HepG2 (cell line): ENCODE results near the gene AKTIP. TPM values are rescaled to one million over a fixed set of nuclear protein-coding genes. Genes with fewer than 3 reads are reported as not detected.
"Not testable (repeated sequence)": the region's sequence is repeated elsewhere in the genome, so short reads cannot be mapped to it uniquely, and the experiment has no call there.

ENCODE experiments used
- FOXK2 ChIP-seq: fragments of 450-650 bp; IDR thresholded peaks from 2 replicates; pipeline ENCODE4 v1.6.1; 2016
- FOXO1 ChIP-seq: sonication (generic); formaldehyde crosslinking; IDR thresholded peaks from 2 replicates; pipeline ENCODE4 v1.4.0; 2020; ENCODE audit warnings: missing genetic modification reagents
- HNF4A ChIP-seq: sonication (generic); formaldehyde crosslinking; IDR thresholded peaks from 2 replicates; pipeline ENCODE4 v1.4.0; 2020; ENCODE audit warnings: missing genetic modification reagents
- ISL2 ChIP-seq: sonication (generic); formaldehyde crosslinking; IDR thresholded peaks from 2 replicates; pipeline ENCODE4 v1.5.0; 2020; ENCODE audit warnings: missing genetic modification reagents
- RXRB ChIP-seq: IDR thresholded peaks from 2 replicates; pipeline ENCODE4 v1.6.1; 2016; ENCODE audit warnings: borderline replicate concordance, missing genetic modification reagents, missing compliant biosample characterization
- ZNF614 ChIP-seq: IDR thresholded peaks from 2 replicates; pipeline ENCODE4 v1.6.1; 2018; ENCODE audit warnings: missing biosample characterization, missing genetic modification reagents, inconsistent platforms, borderline replicate concordance
- polyA plus RNA-seq, 8 experiments: library from polyadenylated mRNA; depleted of rRNA in 3 of 8; stranded (reverse) in 7 of 8; unstranded in 1 of 8; fragments of >200 nt; fragmentation: Illumina TruSeq in 4 of 8; extraction: Trizol in 4 of 8; gene quantifications; 2 replicates each; pipeline versions ENCODE4 v1.2.1 to v1.2.3, GENCODE V29; 2011 to 2016; ENCODE audit warnings: low read depth in 4 of 8, missing spikeins in 1 of 8, mixed read lengths in 1 of 8; ENCODE audit not compliant: insufficient read depth in 1 of 8
- total RNA-seq, 5 experiments: library from RNA; depleted of rRNA; stranded (reverse); fragments of >200 nt; fragmentation: Illumina TruSeq; extraction: Trizol; gene quantifications; 2 replicates each; pipeline ENCODE4 v1.2.3, GENCODE V29; 2016; ENCODE audit warnings: low read depth in 1 of 5
- TF ChIP-seq, protein P1 (sequence below), 2 experiments: sonication (generic) in 1 of 2; formaldehyde crosslinking in 1 of 2; IDR thresholded peaks; 2 replicates each; pipeline versions ENCODE4 v1.4.0 to v1.6.1; 2016 to 2020; ENCODE audit warnings: borderline replicate concordance in 1 of 2, low read depth in 1 of 2, mild to moderate bottlenecking in 1 of 2, missing genetic modification reagents in 1 of 2
- TF ChIP-seq, protein P2 (sequence below): sonication (generic); formaldehyde crosslinking; IDR thresholded peaks from 2 replicates; pipeline ENCODE4 v1.9.0; 2022; ENCODE audit warnings: missing genetic modification reagents, mild to moderate bottlenecking, borderline replicate concordance
- TF ChIP-seq, protein P3 (sequence below): IDR thresholded peaks from 2 replicates; pipeline ENCODE4 v1.4.0; 2020; ENCODE audit warnings: mild to moderate bottlenecking, missing genetic modification reagents
- TF ChIP-seq, protein P4 (sequence below): sonication (generic); formaldehyde crosslinking; IDR thresholded peaks from 2 replicates; pipeline ENCODE4 v1.5.1; 2020; ENCODE audit warnings: mild to moderate bottlenecking, missing genetic modification reagents, borderline replicate concordance

The AKTIP gene
- total and polyA plus RNA-seq, 2 of the 13 experiments (the other 11 are each of a cell fraction or from before 2014, with no cell fraction given): 28.8 to 49.0 TPM

DNA sequence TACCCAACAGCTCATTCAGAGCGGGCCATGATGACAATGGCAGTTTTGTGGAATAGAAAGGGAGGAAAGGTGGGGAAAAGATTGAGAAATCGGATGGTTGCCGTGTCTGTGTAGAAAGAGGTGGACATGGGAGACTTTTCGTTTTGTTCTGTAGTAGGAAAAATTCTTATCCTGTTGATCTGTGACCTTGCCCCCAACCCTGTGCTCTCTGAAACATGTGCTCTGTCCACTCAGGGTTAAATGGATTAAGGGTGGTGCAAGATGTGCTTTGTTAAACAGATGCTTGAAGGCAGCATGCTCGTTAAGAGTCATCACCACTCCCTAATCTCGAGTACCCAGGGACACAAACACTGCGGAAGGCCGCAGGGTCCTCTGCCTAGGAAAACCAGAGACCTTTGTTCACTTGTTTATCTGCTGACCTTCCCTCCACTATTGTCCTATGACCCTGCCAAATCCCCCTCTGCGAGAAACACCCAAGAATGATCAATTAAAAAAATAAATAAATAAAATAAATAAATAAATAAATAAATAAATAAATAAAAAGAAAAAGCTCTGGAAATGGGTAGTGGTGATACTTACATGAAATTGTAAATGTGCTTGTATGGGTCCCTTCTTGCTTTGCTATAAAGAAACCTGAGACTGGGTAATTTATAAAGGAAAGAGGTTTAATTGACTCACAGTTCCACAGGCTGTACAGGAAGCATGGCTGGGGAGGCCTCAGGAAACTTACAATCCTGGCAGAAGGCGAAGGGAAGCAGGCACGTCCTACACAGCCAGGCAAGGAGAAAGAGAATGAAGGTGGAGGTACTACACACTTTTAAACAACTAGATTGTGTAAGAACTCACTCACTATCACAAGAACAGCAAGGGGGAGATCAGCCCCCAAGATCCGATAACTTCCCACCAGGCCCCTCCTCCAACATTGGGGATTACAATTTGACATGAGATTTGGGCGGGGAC lies 37.0 kb upstream of the AKTIP start (continued):
- TF ChIP-seq ZNF614 (CRISPR knock-in tag): peak; percentile 40; the same call in 1 of the 2 replicates
- peak; percentile 62 for TF ChIP-seq FOXO1
- TF ChIP-seq ISL2 (CRISPR knock-in tag): peak; percentile 56; the same call in 1 of the 2 replicates
- TF ChIP-seq, protein P1, sequence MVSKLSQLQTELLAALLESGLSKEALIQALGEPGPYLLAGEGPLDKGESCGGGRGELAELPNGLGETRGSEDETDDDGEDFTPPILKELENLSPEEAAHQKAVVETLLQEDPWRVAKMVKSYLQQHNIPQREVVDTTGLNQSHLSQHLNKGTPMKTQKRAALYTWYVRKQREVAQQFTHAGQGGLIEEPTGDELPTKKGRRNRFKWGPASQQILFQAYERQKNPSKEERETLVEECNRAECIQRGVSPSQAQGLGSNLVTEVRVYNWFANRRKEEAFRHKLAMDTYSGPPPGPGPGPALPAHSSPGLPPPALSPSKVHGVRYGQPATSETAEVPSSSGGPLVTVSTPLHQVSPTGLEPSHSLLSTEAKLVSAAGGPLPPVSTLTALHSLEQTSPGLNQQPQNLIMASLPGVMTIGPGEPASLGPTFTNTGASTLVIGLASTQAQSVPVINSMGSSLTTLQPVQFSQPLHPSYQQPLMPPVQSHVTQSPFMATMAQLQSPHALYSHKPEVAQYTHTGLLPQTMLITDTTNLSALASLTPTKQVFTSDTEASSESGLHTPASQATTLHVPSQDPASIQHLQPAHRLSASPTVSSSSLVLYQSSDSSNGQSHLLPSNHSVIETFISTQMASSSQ (IDR thresholded peaks at IDR 0.05; ENCODE audit: low read depth): not testable (repeated sequence)
- TF ChIP-seq, protein P1 (CRISPR knock-in tag; IDR thresholded peaks at IDR 0.05; ENCODE audit: borderline replicate concordance): peak; percentile 26; the same call in 1 of the 2 replicates
- TF ChIP-seq, protein P2, sequence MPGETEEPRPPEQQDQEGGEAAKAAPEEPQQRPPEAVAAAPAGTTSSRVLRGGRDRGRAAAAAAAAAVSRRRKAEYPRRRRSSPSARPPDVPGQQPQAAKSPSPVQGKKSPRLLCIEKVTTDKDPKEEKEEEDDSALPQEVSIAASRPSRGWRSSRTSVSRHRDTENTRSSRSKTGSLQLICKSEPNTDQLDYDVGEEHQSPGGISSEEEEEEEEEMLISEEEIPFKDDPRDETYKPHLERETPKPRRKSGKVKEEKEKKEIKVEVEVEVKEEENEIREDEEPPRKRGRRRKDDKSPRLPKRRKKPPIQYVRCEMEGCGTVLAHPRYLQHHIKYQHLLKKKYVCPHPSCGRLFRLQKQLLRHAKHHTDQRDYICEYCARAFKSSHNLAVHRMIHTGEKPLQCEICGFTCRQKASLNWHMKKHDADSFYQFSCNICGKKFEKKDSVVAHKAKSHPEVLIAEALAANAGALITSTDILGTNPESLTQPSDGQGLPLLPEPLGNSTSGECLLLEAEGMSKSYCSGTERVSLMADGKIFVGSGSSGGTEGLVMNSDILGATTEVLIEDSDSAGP: 0 out of 2 replicates have a peak, but pooled peaks have one; percentile 12
- TF ChIP-seq, protein P3, sequence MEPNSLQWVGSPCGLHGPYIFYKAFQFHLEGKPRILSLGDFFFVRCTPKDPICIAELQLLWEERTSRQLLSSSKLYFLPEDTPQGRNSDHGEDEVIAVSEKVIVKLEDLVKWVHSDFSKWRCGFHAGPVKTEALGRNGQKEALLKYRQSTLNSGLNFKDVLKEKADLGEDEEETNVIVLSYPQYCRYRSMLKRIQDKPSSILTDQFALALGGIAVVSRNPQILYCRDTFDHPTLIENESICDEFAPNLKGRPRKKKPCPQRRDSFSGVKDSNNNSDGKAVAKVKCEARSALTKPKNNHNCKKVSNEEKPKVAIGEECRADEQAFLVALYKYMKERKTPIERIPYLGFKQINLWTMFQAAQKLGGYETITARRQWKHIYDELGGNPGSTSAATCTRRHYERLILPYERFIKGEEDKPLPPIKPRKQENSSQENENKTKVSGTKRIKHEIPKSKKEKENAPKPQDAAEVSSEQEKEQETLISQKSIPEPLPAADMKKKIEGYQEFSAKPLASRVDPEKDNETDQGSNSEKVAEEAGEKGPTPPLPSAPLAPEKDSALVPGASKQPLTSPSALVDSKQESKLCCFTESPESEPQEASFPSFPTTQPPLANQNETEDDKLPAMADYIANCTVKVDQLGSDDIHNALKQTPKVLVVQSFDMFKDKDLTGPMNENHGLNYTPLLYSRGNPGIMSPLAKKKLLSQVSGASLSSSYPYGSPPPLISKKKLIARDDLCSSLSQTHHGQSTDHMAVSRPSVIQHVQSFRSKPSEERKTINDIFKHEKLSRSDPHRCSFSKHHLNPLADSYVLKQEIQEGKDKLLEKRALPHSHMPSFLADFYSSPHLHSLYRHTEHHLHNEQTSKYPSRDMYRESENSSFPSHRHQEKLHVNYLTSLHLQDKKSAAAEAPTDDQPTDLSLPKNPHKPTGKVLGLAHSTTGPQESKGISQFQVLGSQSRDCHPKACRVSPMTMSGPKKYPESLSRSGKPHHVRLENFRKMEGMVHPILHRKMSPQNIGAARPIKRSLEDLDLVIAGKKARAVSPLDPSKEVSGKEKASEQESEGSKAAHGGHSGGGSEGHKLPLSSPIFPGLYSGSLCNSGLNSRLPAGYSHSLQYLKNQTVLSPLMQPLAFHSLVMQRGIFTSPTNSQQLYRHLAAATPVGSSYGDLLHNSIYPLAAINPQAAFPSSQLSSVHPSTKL (CRISPR knock-in tag): peak; percentile 90
- peak; percentile 50 for TF ChIP-seq RXRB (CRISPR knock-in tag)
- TF ChIP-seq, protein P4, sequence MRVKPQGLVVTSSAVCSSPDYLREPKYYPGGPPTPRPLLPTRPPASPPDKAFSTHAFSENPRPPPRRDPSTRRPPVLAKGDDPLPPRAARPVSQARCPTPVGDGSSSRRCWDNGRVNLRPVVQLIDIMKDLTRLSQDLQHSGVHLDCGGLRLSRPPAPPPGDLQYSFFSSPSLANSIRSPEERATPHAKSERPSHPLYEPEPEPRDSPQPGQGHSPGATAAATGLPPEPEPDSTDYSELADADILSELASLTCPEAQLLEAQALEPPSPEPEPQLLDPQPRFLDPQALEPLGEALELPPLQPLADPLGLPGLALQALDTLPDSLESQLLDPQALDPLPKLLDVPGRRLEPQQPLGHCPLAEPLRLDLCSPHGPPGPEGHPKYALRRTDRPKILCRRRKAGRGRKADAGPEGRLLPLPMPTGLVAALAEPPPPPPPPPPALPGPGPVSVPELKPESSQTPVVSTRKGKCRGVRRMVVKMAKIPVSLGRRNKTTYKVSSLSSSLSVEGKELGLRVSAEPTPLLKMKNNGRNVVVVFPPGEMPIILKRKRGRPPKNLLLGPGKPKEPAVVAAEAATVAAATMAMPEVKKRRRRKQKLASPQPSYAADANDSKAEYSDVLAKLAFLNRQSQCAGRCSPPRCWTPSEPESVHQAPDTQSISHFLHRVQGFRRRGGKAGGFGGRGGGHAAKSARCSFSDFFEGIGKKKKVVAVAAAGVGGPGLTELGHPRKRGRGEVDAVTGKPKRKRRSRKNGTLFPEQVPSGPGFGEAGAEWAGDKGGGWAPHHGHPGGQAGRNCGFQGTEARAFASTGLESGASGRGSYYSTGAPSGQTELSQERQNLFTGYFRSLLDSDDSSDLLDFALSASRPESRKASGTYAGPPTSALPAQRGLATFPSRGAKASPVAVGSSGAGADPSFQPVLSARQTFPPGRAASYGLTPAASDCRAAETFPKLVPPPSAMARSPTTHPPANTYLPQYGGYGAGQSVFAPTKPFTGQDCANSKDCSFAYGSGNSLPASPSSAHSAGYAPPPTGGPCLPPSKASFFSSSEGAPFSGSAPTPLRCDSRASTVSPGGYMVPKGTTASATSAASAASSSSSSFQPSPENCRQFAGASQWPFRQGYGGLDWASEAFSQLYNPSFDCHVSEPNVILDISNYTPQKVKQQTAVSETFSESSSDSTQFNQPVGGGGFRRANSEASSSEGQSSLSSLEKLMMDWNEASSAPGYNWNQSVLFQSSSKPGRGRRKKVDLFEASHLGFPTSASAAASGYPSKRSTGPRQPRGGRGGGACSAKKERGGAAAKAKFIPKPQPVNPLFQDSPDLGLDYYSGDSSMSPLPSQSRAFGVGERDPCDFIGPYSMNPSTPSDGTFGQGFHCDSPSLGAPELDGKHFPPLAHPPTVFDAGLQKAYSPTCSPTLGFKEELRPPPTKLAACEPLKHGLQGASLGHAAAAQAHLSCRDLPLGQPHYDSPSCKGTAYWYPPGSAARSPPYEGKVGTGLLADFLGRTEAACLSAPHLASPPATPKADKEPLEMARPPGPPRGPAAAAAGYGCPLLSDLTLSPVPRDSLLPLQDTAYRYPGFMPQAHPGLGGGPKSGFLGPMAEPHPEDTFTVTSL (CRISPR knock-in tag): 0 out of 2 replicates have a peak, but pooled peaks have one; percentile 19
- peak; percentile 70; the same call in 1 of the 2 replicates for TF ChIP-seq FOXK2
- TF ChIP-seq HNF4A (CRISPR knock-in tag): peak; percentile 81
